Measurements from ENCODE around the gene PFKL.

Gene PFKL

GRCh38 chr21:44331209-44331608, 31.4 kb downstream of the PFKL start:
- H3K27ac ChIP-seq (ENCODE audit: poor library complexity, severe bottlenecking), result no peak overlapping the region
- TF ChIP-seq, protein P1, sequence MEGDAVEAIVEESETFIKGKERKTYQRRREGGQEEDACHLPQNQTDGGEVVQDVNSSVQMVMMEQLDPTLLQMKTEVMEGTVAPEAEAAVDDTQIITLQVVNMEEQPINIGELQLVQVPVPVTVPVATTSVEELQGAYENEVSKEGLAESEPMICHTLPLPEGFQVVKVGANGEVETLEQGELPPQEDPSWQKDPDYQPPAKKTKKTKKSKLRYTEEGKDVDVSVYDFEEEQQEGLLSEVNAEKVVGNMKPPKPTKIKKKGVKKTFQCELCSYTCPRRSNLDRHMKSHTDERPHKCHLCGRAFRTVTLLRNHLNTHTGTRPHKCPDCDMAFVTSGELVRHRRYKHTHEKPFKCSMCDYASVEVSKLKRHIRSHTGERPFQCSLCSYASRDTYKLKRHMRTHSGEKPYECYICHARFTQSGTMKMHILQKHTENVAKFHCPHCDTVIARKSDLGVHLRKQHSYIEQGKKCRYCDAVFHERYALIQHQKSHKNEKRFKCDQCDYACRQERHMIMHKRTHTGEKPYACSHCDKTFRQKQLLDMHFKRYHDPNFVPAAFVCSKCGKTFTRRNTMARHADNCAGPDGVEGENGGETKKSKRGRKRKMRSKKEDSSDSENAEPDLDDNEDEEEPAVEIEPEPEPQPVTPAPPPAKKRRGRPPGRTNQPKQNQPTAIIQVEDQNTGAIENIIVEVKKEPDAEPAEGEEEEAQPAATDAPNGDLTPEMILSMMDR (IDR thresholded peaks at IDR 0.05; ENCODE audit: poor library complexity, severe bottlenecking), result no peak
- H3K36me3 ChIP-seq (ENCODE audit: low read depth), result no peaks in the 10 kb centered on the region
- no peaks in the 10 kb centered on the region for H3K9me3 ChIP-seq (ENCODE audit: severe bottlenecking)
- no peaks in the 10 kb centered on the region for H3K4me1 ChIP-seq (ENCODE audit: insufficient read depth, poor library complexity, severe bottlenecking)
- DNase-seq (ENCODE audit: low spot score) (no peak), ATAC-seq (ENCODE audit: low read depth) (no peak; the same call in 2 of the 3 replicates)
- no peaks in the 10 kb centered on the region for H3K27me3 ChIP-seq (ENCODE audit: insufficient read depth, poor library complexity, severe bottlenecking)
- H3K4me3 ChIP-seq (ENCODE audit: severe bottlenecking), result no peak overlapping the region

DNA sequence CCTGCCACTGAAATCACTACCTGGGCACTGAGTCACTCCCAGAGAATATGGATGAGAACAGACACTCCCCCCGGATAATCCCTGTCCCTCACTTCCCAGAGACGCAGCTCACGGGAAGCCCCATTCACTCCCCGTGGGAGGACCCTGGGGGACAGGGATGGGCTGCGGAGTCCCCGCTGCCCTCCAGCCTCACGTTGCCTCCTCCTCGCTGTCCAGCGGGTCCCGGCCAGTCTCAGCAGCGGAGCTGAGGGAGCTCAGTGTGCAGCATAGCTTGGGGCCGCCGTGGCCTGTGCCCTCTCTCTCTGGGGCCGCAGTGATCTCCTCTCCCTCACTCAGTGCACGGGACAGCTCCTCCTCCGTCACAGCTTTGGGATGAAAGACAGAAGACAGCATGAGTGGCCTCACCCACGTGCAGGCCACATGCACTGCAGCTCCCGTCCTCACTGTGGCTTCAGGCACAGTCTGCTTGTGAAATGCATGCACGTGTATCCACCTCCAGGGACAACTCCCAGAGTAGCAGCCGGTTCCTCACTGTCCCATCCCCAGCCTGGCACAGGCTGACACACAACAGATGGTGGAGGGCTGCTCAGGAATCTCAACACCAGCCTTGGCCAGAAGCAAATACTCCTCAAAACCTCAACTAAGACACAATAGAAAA, 31.9 kb downstream of the PFKL start:
- no peak; the same call in 2 of the 3 replicates for ATAC-seq (ENCODE audit: low read depth)
- no peaks in the 10 kb centered on the region for H3K36me3 ChIP-seq (ENCODE audit: low read depth)
- H3K27ac ChIP-seq (ENCODE audit: poor library complexity, severe bottlenecking), result no peak overlapping the region

DNA sequence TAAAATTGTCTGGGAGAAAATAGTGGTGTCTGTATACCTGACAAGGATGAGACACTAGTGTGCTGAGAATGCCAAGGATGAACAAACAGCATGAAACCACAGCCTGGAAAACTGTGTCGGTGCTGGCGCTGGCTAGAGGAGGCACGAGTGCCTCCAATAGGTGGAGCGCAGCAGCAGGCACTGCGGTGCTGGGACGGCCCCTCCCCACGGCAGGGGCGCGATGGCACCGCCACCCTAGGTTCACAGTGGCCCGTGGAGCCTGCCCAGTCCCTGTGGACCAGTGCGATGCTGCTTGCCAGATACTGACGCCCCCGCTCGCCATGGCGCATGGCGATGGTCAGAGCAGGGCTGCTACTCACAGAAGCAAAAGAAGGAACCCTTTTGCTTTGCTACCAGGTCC, 32.5 kb downstream of the PFKL start:
- no peak overlapping the region for H3K27ac ChIP-seq (ENCODE audit: poor library complexity, severe bottlenecking)
- no peaks in the 10 kb centered on the region for H3K36me3 ChIP-seq (ENCODE audit: low read depth)
- DNase-seq (ENCODE audit: low spot score) (no peak), ATAC-seq (ENCODE audit: low read depth) (no peak)
- H3K27me3 ChIP-seq (ENCODE audit: insufficient read depth, poor library complexity, severe bottlenecking), result no peaks in the 10 kb centered on the region
- H3K4me1 ChIP-seq (ENCODE audit: insufficient read depth, poor library complexity, severe bottlenecking), result no peaks in the 10 kb centered on the region
- TF ChIP-seq, protein P1 (IDR thresholded peaks at IDR 0.05; ENCODE audit: poor library complexity, severe bottlenecking), result no peak
- H3K9me3 ChIP-seq (ENCODE audit: severe bottlenecking), result no peaks in the 10 kb centered on the region
- H3K4me3 ChIP-seq (ENCODE audit: severe bottlenecking), result no peak overlapping the region

More for the DNA sequence above, 31.9 kb downstream of the PFKL start:
- Histone ChIP-seq H3K4me1 (ENCODE audit: insufficient read depth, poor library complexity, severe bottlenecking) (no peaks in the 10 kb centered on the region), H3K9me3 (ENCODE audit: severe bottlenecking) (no peaks in the 10 kb centered on the region), H3K4me3 (ENCODE audit: severe bottlenecking) (no peak overlapping the region), H3K27me3 (ENCODE audit: insufficient read depth, poor library complexity, severe bottlenecking) (no peaks in the 10 kb centered on the region)
- no peak for DNase-seq (ENCODE audit: low spot score)
- TF ChIP-seq, protein P1 (IDR thresholded peaks at IDR 0.05; ENCODE audit: poor library complexity, severe bottlenecking), result no peak

DNA sequence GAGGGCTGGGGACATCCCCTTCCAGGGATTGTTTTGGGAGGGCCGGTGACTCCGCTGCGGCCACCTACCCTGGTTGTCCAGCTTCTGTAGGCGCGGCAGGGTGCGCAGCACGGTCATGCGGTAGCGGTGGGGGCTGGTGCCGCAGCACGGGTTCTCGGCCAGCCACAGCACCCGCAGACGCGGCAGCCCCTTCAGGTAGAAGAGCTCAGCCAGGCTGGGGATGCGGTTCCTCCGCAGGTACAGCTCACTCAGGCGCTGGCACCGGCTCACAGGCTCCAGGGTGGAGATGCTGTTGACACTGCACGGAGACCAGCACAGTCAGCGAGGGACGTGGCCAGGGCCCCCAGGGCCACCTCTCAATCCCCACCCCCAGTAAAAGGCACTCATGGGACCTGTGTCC, 33.1 kb downstream of the PFKL start:
- H3K4me3 ChIP-seq (ENCODE audit: severe bottlenecking), result no peak overlapping the region
- ATAC-seq (ENCODE audit: low read depth), result no peak
- no peaks in the 10 kb centered on the region for H3K27me3 ChIP-seq (ENCODE audit: insufficient read depth, poor library complexity, severe bottlenecking)
- no peaks in the 10 kb centered on the region for H3K4me1 ChIP-seq (ENCODE audit: insufficient read depth, poor library complexity, severe bottlenecking)
- DNase-seq (ENCODE audit: low spot score), result no peak
- TF ChIP-seq, protein P1 (IDR thresholded peaks at IDR 0.05; ENCODE audit: poor library complexity, severe bottlenecking), result no peak
- H3K36me3 ChIP-seq (ENCODE audit: low read depth), result no peaks in the 10 kb centered on the region
- H3K27ac ChIP-seq (ENCODE audit: poor library complexity, severe bottlenecking), result no peak overlapping the region
- no peaks in the 10 kb centered on the region for H3K9me3 ChIP-seq (ENCODE audit: severe bottlenecking)
